H1 (cell line): ENCODE measurements around the gene OR1I1. TPM values are rescaled to one million over a fixed set of nuclear protein-coding genes. Genes with fewer than 3 reads are reported as not detected.

Experiments used
- CTCF ChIA-PET: fragments of 300-600 bp; sonication (Branson Sonifier 250); formaldehyde crosslinking; loops from one replicate; lab custom pipeline; 2021; ENCODE audit not compliant: partially characterized antibody; lab: Charles Lee
- POLR2A ChIA-PET: fragments of 300-600 bp; sonication (Branson Sonifier 250); formaldehyde crosslinking; loops from one replicate; lab custom pipeline; 2021; ENCODE audit warnings: inconsistent platforms; ENCODE audit not compliant: partially characterized antibody; lab: Charles Lee
- DNase-seq, 2 experiments: peaks; one replicate each; pipeline versions ENCODE4 v3.0.0 to v3.0.0-alpha.2; 2010 to 2022; ENCODE audit warnings: low spot score in 2 of 2, low read depth in 1 of 2, mixed read lengths in 1 of 2
- FAIRE-seq: peaks from 2 replicates; lab custom pipeline; 2011; peaks lifted over from hg19 to GRCh38; lab: Jason Lieb, UNC
- H2AFZ ChIP-seq: 2 replicates; pipeline ENCODE4 v1.8.1; 2012; ENCODE audit warnings: low read length, inconsistent platforms
- H2AK5ac ChIP-seq: 2 replicates; pipeline ENCODE4 v1.6.1; 2013; ENCODE audit warnings: low read depth, low read length
- H2BK120ac ChIP-seq: replicated peaks from 2 replicates; pipeline ENCODE3; 2013; ENCODE audit warnings: low read depth, low read length, inconsistent platforms
- H2BK12ac ChIP-seq: 2 replicates; pipeline ENCODE4 v1.6.1; 2013; ENCODE audit warnings: low read depth, low read length
- H2BK15ac ChIP-seq: 2 replicates; pipeline ENCODE4 v1.6.1; 2013; ENCODE audit warnings: low read length
- H2BK20ac ChIP-seq: 2 replicates; pipeline ENCODE4 v1.6.1; 2013; ENCODE audit warnings: low read length
- H2BK5ac ChIP-seq: 2 replicates; pipeline ENCODE4 v1.6.1; 2013; ENCODE audit warnings: low read depth, low read length
- H3K14ac ChIP-seq: 2 replicates; pipeline ENCODE4 v1.6.1; 2013; ENCODE audit warnings: inconsistent platforms; ENCODE audit not compliant: insufficient read length
- H3K18ac ChIP-seq: 2 replicates; pipeline ENCODE4 v1.6.1; 2013; ENCODE audit warnings: low read length; ENCODE audit errors: extremely low read depth
- H3K23ac ChIP-seq: 2 replicates; pipeline ENCODE4 v1.6.1; 2013; ENCODE audit warnings: inconsistent platforms; ENCODE audit not compliant: insufficient read length
- H3K23me2 ChIP-seq: 2 replicates; pipeline ENCODE4 v1.6.1; 2013; ENCODE audit warnings: low read depth, low read length
- H3K27ac ChIP-seq: 2 replicates; pipeline ENCODE4 v1.6.1; 2011; ENCODE audit warnings: low read depth, low read length, inconsistent platforms
- H3K27me3 ChIP-seq, 4 experiments: replicated peaks in 1 of 4; 1 replicate in 1 of 4; 2 replicates in 3 of 4; pipeline versions ENCODE4 v1.6.1 to v1.8.1; 2011 to 2013; ENCODE audit warnings: low read length in 3 of 4, mild to moderate bottlenecking in 3 of 4, inconsistent platforms in 2 of 4, mixed read lengths in 2 of 4, moderate library complexity in 1 of 4; ENCODE audit not compliant: control insufficient read depth in 3 of 4, insufficient read depth in 3 of 4; ENCODE audit errors: extremely low read depth in 1 of 4
- H3K36me3 ChIP-seq, 4 experiments: 2 replicates each; pipeline versions ENCODE4 v1.6.1 to v1.8.1; 2011 to 2013; ENCODE audit warnings: mild to moderate bottlenecking in 4 of 4, low read length in 3 of 4, moderate library complexity in 2 of 4, control low read depth in 1 of 4, inconsistent platforms in 1 of 4; ENCODE audit not compliant: insufficient read depth in 4 of 4, control insufficient read depth in 2 of 4
- H3K4ac ChIP-seq: replicated peaks from 2 replicates; pipeline ENCODE3; 2013; ENCODE audit warnings: low read length, low read depth, mixed read lengths, inconsistent platforms; ENCODE audit not compliant: insufficient read length
- H3K4me1 ChIP-seq, 4 experiments: replicated peaks in 1 of 4; 1 replicate in 1 of 4; 2 replicates in 3 of 4; pipeline versions ENCODE4 v1.6.1 to v1.8.1; 2011 to 2013; ENCODE audit warnings: low read length in 3 of 4, inconsistent platforms in 2 of 4, mixed read lengths in 1 of 4; ENCODE audit not compliant: insufficient read depth in 4 of 4, control insufficient read depth in 3 of 4
- H3K4me2 ChIP-seq, 2 experiments: 2 replicates each; pipeline versions ENCODE4 v1.6.1 to v1.8.1; 2011 to 2013; ENCODE audit warnings: low read depth in 2 of 2, low read length in 2 of 2, control low read depth in 1 of 2, inconsistent platforms in 1 of 2, mild to moderate bottlenecking in 1 of 2; ENCODE audit not compliant: insufficient read depth in 1 of 2
- H3K4me3 ChIP-seq, 4 experiments: fragments of 200-600, 300-600 bp in 1 of 4; sonication (generic), shearing (Covaris generic), sonication (Bioruptor Twin) in 1 of 4; 2 replicates each; pipeline versions ENCODE4 v1.5.1 to v1.8.1; 2011 to 2016; ENCODE audit warnings: low read length in 4 of 4, low read depth in 3 of 4, control low read depth in 2 of 4, inconsistent platforms in 2 of 4, mild to moderate bottlenecking in 2 of 4, mixed read lengths in 1 of 4, moderate library complexity in 1 of 4; ENCODE audit not compliant: insufficient read depth in 2 of 4; ENCODE audit errors: extremely low read depth in 1 of 4
- H3K56ac ChIP-seq: replicated peaks from 2 replicates; pipeline ENCODE3; 2013; ENCODE audit warnings: low read depth, mild to moderate bottlenecking, mixed read lengths, low read length, inconsistent platforms; ENCODE audit not compliant: insufficient read length
- H3K79me1 ChIP-seq: 2 replicates; pipeline ENCODE4 v1.6.1; 2013; ENCODE audit warnings: low read depth, low read length, control low read depth
- H3K79me2 ChIP-seq, 2 experiments: 2 replicates each; pipeline versions ENCODE4 v1.6.1 to v1.8.1; 2012 to 2013; ENCODE audit warnings: low read length in 2 of 2, mild to moderate bottlenecking in 2 of 2, inconsistent platforms in 1 of 2; ENCODE audit not compliant: insufficient read depth in 2 of 2, control insufficient read depth in 1 of 2
- H3K9ac ChIP-seq, 4 experiments: replicated peaks in 1 of 4; 1 replicate in 1 of 4; 2 replicates in 3 of 4; pipeline versions ENCODE4 v1.6.1 to v1.8.1; 2011 to 2013; ENCODE audit warnings: low read depth in 3 of 4, low read length in 3 of 4, control low read depth in 2 of 4, mild to moderate bottlenecking in 2 of 4, moderate library complexity in 2 of 4, inconsistent platforms in 1 of 4; ENCODE audit errors: extremely low read depth in 1 of 4
- H3K9me3 ChIP-seq, 2 experiments: 2 replicates each; pipeline versions ENCODE4 v1.6.1 to v1.8.1; 2012 to 2013; ENCODE audit warnings: mild to moderate bottlenecking in 2 of 2, moderate library complexity in 2 of 2, control low read depth in 1 of 2, inconsistent platforms in 1 of 2, low read depth in 1 of 2, low read length in 1 of 2, mixed read lengths in 1 of 2; ENCODE audit not compliant: insufficient read depth in 2 of 2
- H4K20me1 ChIP-seq, 2 experiments: replicated peaks in 1 of 2; 2 replicates each; pipeline versions ENCODE3 to v1.8.1; 2011 to 2013; ENCODE audit warnings: inconsistent platforms in 2 of 2, low read length in 2 of 2, mild to moderate bottlenecking in 1 of 2; ENCODE audit not compliant: insufficient read depth in 2 of 2, control insufficient read depth in 1 of 2
- H4K5ac ChIP-seq: 2 replicates; pipeline ENCODE4 v1.6.1; 2013; ENCODE audit warnings: low read length, low read depth, mixed read lengths, inconsistent platforms; ENCODE audit not compliant: insufficient read length
- H4K8ac ChIP-seq: 2 replicates; pipeline ENCODE4 v1.8.0; 2013; ENCODE audit warnings: mild to moderate bottlenecking, moderate library complexity, low read length, inconsistent platforms; ENCODE audit not compliant: insufficient read depth; ENCODE audit errors: extremely low read depth
- H4K91ac ChIP-seq: replicated peaks from 2 replicates; pipeline ENCODE3; 2013; ENCODE audit warnings: low read length, mixed read lengths, inconsistent platforms; ENCODE audit not compliant: insufficient read length
- CBX8 ChIP-seq: fragments of 300-800, 300-1000 bp; sonication (generic); IDR thresholded peaks from 2 replicates; pipeline ENCODE4 v1.7.1; 2016; ENCODE audit warnings: low read depth, low read length, borderline replicate concordance
- EP300 ChIP-seq, 2 experiments: IDR thresholded peaks; 1 replicate in 1 of 2; 2 replicates in 1 of 2; pipeline ENCODE4 v1.6.1; 2011 to 2012; ENCODE audit warnings: low read depth in 2 of 2, low read length in 2 of 2, mild to moderate bottlenecking in 2 of 2, borderline replicate concordance in 1 of 2, inconsistent platforms in 1 of 2, moderate library complexity in 1 of 2
- EZH2 ChIP-seq: fragments of 200-600 bp; sonication (generic); IDR thresholded peaks from 2 replicates; pipeline ENCODE4 v1.7.1; 2012; ENCODE audit warnings: low read depth, mild to moderate bottlenecking, moderate library complexity, low read length, inconsistent platforms; ENCODE audit not compliant: severe bottlenecking
- MAX ChIP-seq: IDR thresholded peaks from 2 replicates; pipeline ENCODE4 v1.6.1; 2012; ENCODE audit warnings: inconsistent platforms
- POLR2A ChIP-seq, 2 experiments: IDR thresholded peaks; 1 replicate in 1 of 2; 2 replicates in 1 of 2; pipeline ENCODE4 v1.6.1; 2011; ENCODE audit warnings: low read depth in 2 of 2, low read length in 2 of 2, mild to moderate bottlenecking in 2 of 2; ENCODE audit errors: control extremely low read depth in 1 of 2
- SIN3A ChIP-seq, 2 experiments: IDR thresholded peaks in 1 of 2; conservative IDR thresholded peaks in 1 of 2; 2 replicates each; pipeline ENCODE4 v1.6.1; 2011 to 2012; ENCODE audit warnings: low read length in 2 of 2, improper control_type of control experiment in 1 of 2, low read depth in 1 of 2, mild to moderate bottlenecking in 1 of 2
- SRF ChIP-seq: IDR thresholded peaks from 2 replicates; pipeline ENCODE4 v1.6.1; 2011; ENCODE audit warnings: mild to moderate bottlenecking, low read depth, low read length, moderate library complexity
- SUZ12 ChIP-seq: fragments of 200-600 bp; sonication (generic); IDR thresholded peaks from 2 replicates; pipeline ENCODE4 v1.6.1; 2012; ENCODE audit warnings: mild to moderate bottlenecking, inconsistent platforms, low read length, moderate library complexity, mixed read lengths
- WGBS, 2 experiments: shearing (Covaris generic) in 1 of 2; methylation state at CpG; one replicate each; pipeline versions ENCODE4 v1.1.6 to v1.1.7; 2013 to 2015; ENCODE audit warnings: low lambda C conversion rate in 2 of 2, mixed read lengths in 2 of 2, inconsistent platforms in 1 of 2, low coverage in 1 of 2, missing lambda C conversion rate in 1 of 2; ENCODE audit not compliant: insufficient replicate concordance in 2 of 2, insufficient coverage in 1 of 2, insufficient read length in 1 of 2; ENCODE audit errors: extremely low coverage in 1 of 2, missing lambda C conversion rate in 1 of 2; 5-methylcytosine and 5-hydroxymethylcytosine counted together
- polyA plus RNA-seq, 7 experiments: library from polyadenylated mRNA; depleted of rRNA in 3 of 7; stranded (reverse) in 5 of 7; unstranded in 2 of 7; fragments of >200 nt in 5 of 7; fragments of 200-250 nt in 2 of 7; gene quantifications; 1 replicate in 5 of 7; 2 replicates in 1 of 7; 4 replicates in 1 of 7; pipeline versions ENCODE4 v1.2.1 to v1.2.3, GENCODE V29; 2011 to 2013; ENCODE audit warnings: missing spikeins in 2 of 7, mixed read lengths in 2 of 7
- total RNA-seq: library from RNA; stranded (reverse); fragmentation: NEBNext Ultra II Directional; extraction: Animal tissue kit (Norgen Biotek cat#: 25700); gene quantifications from 2 replicates; pipeline ENCODE4 v1.2.1, GENCODE V29; 2021

OR1I1 gene
- total and polyA plus RNA-seq, 2 of the 8 experiments (the other 6 are each of a cell fraction or from before 2014, with no cell fraction given): not detected

GRCh38 chr19:15124572-15125231, 42.7 kb downstream of the OR1I1 start:
- H3K23me2 ChIP-seq: peaks cover 8% of the 10 kb centered on the region; the same call in 1 of the 2 replicates
- WGBS, 2 experiments: 13% methylated on average over 33 of the region's 33 CpGs; no CpG with 5 or more reads in 1 of the 2 experiments
- peaks cover 2 to 3% of the 10 kb centered on the region in 2 experiments for H4K20me1 ChIP-seq
- peak overlapping the region in 3 of 4 experiments; percentile 80 to 95 (median 92); a peak in 6 of 7 replicates for H3K9ac ChIP-seq
- no peak overlapping the region for H2BK20ac ChIP-seq
- peak overlapping the region; percentile 87 for H3K18ac ChIP-seq
- H2BK15ac ChIP-seq: no peak overlapping the region
- H3K56ac ChIP-seq: peak overlapping the region; percentile 34
- peak overlapping the region; percentile 69; the same call in 1 of the 2 replicates for H2AFZ ChIP-seq
- no peak overlapping the region for H3K14ac ChIP-seq
- POLR2A ChIA-PET: interaction anchor here (0.5 to 5.1 kb wide), 11 partner anchors 12 to 304 kb away, joined by 3 to 67 read pairs (median 3); partner anchors contain the start of gene AKAP8L
- H3K36me3 ChIP-seq: peaks cover 4 to 12% (median 9%) of the 10 kb centered on the region in 4 experiments; a peak in 6 of 8 replicates
- H3K79me2 ChIP-seq: peaks cover 0 to 13% of the 10 kb centered on the region in 2 experiments; a peak in 2 of 4 replicates
- no peaks in the 10 kb centered on the region for H3K27me3 ChIP-seq
- H3K4ac ChIP-seq: peak overlapping the region; percentile 48
- H2BK12ac ChIP-seq: peak overlapping the region; percentile 95; the same call in 1 of the 2 replicates
- H3K27ac ChIP-seq: peak overlapping the region; percentile 96
- no peak for DNase-seq
- no peaks in the 10 kb centered on the region for H3K9me3 ChIP-seq
- H3K79me1 ChIP-seq: peaks cover 9% of the 10 kb centered on the region
- no peak overlapping the region for H3K23ac ChIP-seq
- H3K4me1 ChIP-seq: peaks cover 0 to 9% (median 1%) of the 10 kb centered on the region in 4 experiments; a peak in 4 of 7 replicates
- peak overlapping the region; percentile 77 for H4K91ac ChIP-seq
- peak overlapping the region; percentile 99 for H2BK5ac ChIP-seq
- FAIRE-seq: no peak
- peak overlapping the region; percentile 68 to 90 (median 82) for H3K4me3 ChIP-seq
- H3K4me2 ChIP-seq: peak overlapping the region; percentile 69 to 79
- H2BK120ac ChIP-seq: peak overlapping the region; percentile 86
- H2AK5ac ChIP-seq: no peak overlapping the region
- H4K8ac ChIP-seq: peak overlapping the region; percentile 74; the same call in 1 of the 2 replicates
- H4K5ac ChIP-seq: peak overlapping the region; percentile 78
- CTCF ChIA-PET: interaction anchor here (1.0 to 5.7 kb wide), 9 partner anchors 12 to 107 kb away, joined by 3 to 39 read pairs (median 4); partner anchors contain the start of gene EPHX3
- TF ChIP-seq SUZ12 (no peak), SIN3A (conservative IDR thresholded peaks at IDR 0.05 in 1 of 2, IDR thresholded peaks at IDR 0.05 in 1 of 2; ENCODE audit: low read depth in 1 of 2, low read length in 2 of 2) (peak in 1 of 2 experiments; percentile 53; a peak in 2 of 4 replicates), CBX8 (no peak), MAX (no peak), EP300 (IDR thresholded peaks at IDR 0.05; ENCODE audit: borderline replicate concordance in 1 of 2, low read depth in 2 of 2, low read length in 2 of 2) (no peak), EZH2 (no peak), POLR2A (IDR thresholded peaks at IDR 0.05; ENCODE audit: control extremely low read depth in 1 of 2, low read depth in 2 of 2, low read length in 2 of 2) (peak in 1 of 2 experiments; percentile 26; a peak in 2 of 3 replicates), SRF (no peak)
